Activated naive CD4-positive, alpha-beta T cell treated with anti-CD3 and anti-CD28 coated beads for 36 hours (primary cell): ENCODE measurements around the gene SLC12A5. TPM values are rescaled to one million over a fixed set of nuclear protein-coding genes. Genes with fewer than 3 reads are reported as not detected.

ENCODE experiments used
- CTCF ChIA-PET: fragments of 350-600 bp; sonication (Branson Sonifier 250); formaldehyde crosslinking; loops from one replicate; lab custom pipeline; 2021; ENCODE audit warnings: antibody characterized with exemption; lab: Charles Lee
- DNase-seq: peaks from one replicate; pipeline ENCODE4 v3.0.0-alpha.2; 2020
- H3K27ac Mint-ChIP-seq: one replicate; pipeline ENCODE4 v1.8.0; 2021; ENCODE audit warnings: mild to moderate bottlenecking, mixed read lengths
- H3K27me3 Mint-ChIP-seq: one replicate; pipeline ENCODE4 v1.8.0; 2021; ENCODE audit warnings: low read depth, mixed read lengths
- H3K36me3 Mint-ChIP-seq: one replicate; pipeline ENCODE4 v1.8.0; 2021; ENCODE audit warnings: low read depth, mixed read lengths
- H3K4me1 Mint-ChIP-seq: one replicate; pipeline ENCODE4 v1.8.0; 2021; ENCODE audit warnings: low read depth, mixed read lengths
- H3K4me3 Mint-ChIP-seq: one replicate; pipeline ENCODE4 v1.8.0; 2021; ENCODE audit warnings: mild to moderate bottlenecking, moderate library complexity, mixed read lengths
- H3K9me3 Mint-ChIP-seq: one replicate; pipeline ENCODE4 v1.8.0; 2021; ENCODE audit warnings: mixed read lengths
- intact Hi-C: fragments of 100-400 bp; cut with micrococcal nuclease; formaldehyde crosslinking; loops from one replicate; pipeline ENCODE4 v1.15.1; 2023
- total RNA-seq, 2 experiments: library from RNA; stranded (reverse); gene quantifications; one replicate each; pipeline ENCODE4 v1.2.3, GENCODE V29; 2021

SLC12A5 gene
- total RNA-seq, 2 experiments from 2014 or later: not detected

DNA sequence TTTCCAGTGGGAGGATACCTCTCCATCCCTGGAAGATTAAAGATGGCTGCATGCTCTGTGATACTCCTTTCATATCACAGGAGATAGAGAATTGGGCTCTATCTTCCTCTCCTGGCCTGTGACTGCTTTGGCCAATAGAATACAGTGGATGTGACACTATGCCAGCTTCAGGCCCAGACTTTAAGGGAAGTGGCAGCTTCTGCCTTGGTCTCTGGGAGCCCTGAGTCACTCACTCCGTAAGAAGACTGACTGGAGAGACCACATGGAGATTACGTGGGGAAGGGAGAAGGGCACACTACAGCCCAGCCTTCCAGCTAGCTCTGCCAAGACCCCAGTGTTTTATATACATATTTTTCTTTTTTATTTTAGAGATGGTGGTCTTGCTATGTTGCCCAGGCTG is 30.7 kb upstream of the SLC12A5 start:
- Mint-ChIP-seq H3K4me1 (peaks cover 64% of the 10 kb centered on the region), H3K9me3 (no peaks in the 10 kb centered on the region), H3K27ac (no peak overlapping the region), H3K4me3 (no peak overlapping the region), H3K27me3 (no peaks in the 10 kb centered on the region), H3K36me3 (no peaks in the 10 kb centered on the region)
- CTCF ChIA-PET: interaction anchor here (0.5 to 6.7 kb wide), 6 partner anchors 10 to 375 kb away, joined by 3 to 58 read pairs (median 8); no protein-coding TSS in a partner anchor
- peak; percentile 19 for DNase-seq
- intact Hi-C loops: no loop called here

GRCh38 chr20:45998761-45999160 is 30.3 kb upstream of the SLC12A5 start:
- CTCF ChIA-PET: interaction anchor here (0.5 to 6.7 kb wide), 6 partner anchors 11 to 375 kb away, joined by 3 to 58 read pairs (median 8); no protein-coding TSS in a partner anchor
- intact Hi-C loops: no loop called here
- Mint-ChIP-seq H3K4me3 (no peak overlapping the region), H3K36me3 (no peaks in the 10 kb centered on the region), H3K27ac (no peak overlapping the region), H3K9me3 (no peaks in the 10 kb centered on the region), H3K27me3 (no peaks in the 10 kb centered on the region), H3K4me1 (peaks cover 67% of the 10 kb centered on the region)
- peak; percentile 73 for DNase-seq

- Mint-ChIP-seq H3K36me3 (no peaks in the 10 kb centered on the region), H3K9me3 (no peaks in the 10 kb centered on the region)
These were observed 29.3 kb upstream of the SLC12A5 start for GRCh38 chr20:45999557-46000261.

GRCh38 chr20:46000262-46000996 is 28.6 kb upstream of the SLC12A5 start:
- CTCF ChIA-PET: interaction anchor here (0.6 to 6.7 kb wide), 7 partner anchors 8 to 200 kb away, joined by 3 to 58 read pairs (median 6); partner anchors contain the start of gene MMP9
- H3K36me3 Mint-ChIP-seq: no peaks in the 10 kb centered on the region
- H3K4me3 Mint-ChIP-seq: no peak overlapping the region
- H3K4me1 Mint-ChIP-seq: peaks cover 76% of the 10 kb centered on the region
- no peaks in the 10 kb centered on the region for H3K27me3 Mint-ChIP-seq
- H3K9me3 Mint-ChIP-seq: no peaks in the 10 kb centered on the region
- peak overlapping the region; percentile 16 for H3K27ac Mint-ChIP-seq
- intact Hi-C loops: loop anchor here (1.0 kb wide), 1 partner anchor 8 kb away; the partner anchor contains the start of gene MMP9
- DNase-seq: peak; percentile 64

More at GRCh38 chr20:45999557-46000261, 29.3 kb upstream of the SLC12A5 start:
- H3K4me1 Mint-ChIP-seq: peaks cover 76% of the 10 kb centered on the region
- no peaks in the 10 kb centered on the region for H3K27me3 Mint-ChIP-seq
- intact Hi-C loops: loop anchor here (1.0 kb wide), 1 partner anchor 9 kb away; the partner anchor contains the start of gene MMP9
- no peak overlapping the region for H3K27ac Mint-ChIP-seq
- H3K4me3 Mint-ChIP-seq: no peak overlapping the region
- CTCF ChIA-PET: interaction anchor here (0.6 to 6.7 kb wide), 8 partner anchors 9 to 200 kb away, joined by 3 to 58 read pairs (median 5); partner anchors contain the start of gene MMP9
- DNase-seq: no peak

DNA sequence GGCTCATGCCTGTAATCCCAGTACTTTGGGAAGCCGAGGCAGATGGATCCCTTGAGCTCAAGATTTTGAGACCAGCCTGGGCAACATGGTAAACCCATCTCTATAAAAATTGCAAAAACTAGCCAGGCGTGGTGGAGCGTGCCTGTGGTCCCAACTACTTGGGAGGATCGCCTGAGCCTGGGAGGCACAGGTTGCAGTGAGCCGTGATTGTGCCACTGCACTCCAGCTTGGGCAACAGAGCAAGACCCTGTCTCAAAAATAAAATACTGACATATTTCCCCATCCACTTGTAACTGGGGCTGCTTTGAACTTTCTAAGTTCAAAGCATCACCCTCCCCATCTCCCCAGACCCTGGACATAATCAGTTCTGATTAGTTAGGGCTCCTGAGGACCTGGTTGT is 27.5 kb upstream of the SLC12A5 start:
- no peak for DNase-seq
- Mint-ChIP-seq H3K4me3 (no peak overlapping the region), H3K27me3 (no peaks in the 10 kb centered on the region), H3K36me3 (no peaks in the 10 kb centered on the region), H3K4me1 (peaks cover 79% of the 10 kb centered on the region), H3K9me3 (no peaks in the 10 kb centered on the region), H3K27ac (no peak overlapping the region)
- intact Hi-C loops: loop anchor here (1.0 kb wide), 1 partner anchor 405 kb away; the partner anchor contains the start of gene ELMO2
- CTCF ChIA-PET: interaction anchor here (1.2 to 6.7 kb wide), 2 partner anchors 11 to 15 kb away, joined by 3 to 58 read pairs; no protein-coding TSS in a partner anchor

GRCh38 chr20:46002008-46002407 is 27.0 kb upstream of the SLC12A5 start:
- H3K27ac Mint-ChIP-seq: no peak overlapping the region

GRCh38 chr20:46004187-46004586 is 24.8 kb upstream of the SLC12A5 start:
- H3K36me3 Mint-ChIP-seq: no peaks in the 10 kb centered on the region
- H3K9me3 Mint-ChIP-seq: no peaks in the 10 kb centered on the region
- CTCF ChIA-PET: interaction anchor here (1.2 to 2.1 kb wide), 4 partner anchors 10 to 34 kb away, joined by 4 to 18 read pairs (median 8); no protein-coding TSS in a partner anchor
- intact Hi-C loops: no loop called here
- H3K27me3 Mint-ChIP-seq: peaks cover 5% of the 10 kb centered on the region
- DNase-seq: no peak
- peaks cover 74% of the 10 kb centered on the region for H3K4me1 Mint-ChIP-seq
- H3K4me3 Mint-ChIP-seq: no peak overlapping the region
- no peak overlapping the region for H3K27ac Mint-ChIP-seq

More at GRCh38 chr20:46002008-46002407, 27.0 kb upstream of the SLC12A5 start:
- peaks cover 77% of the 10 kb centered on the region for H3K4me1 Mint-ChIP-seq
- CTCF ChIA-PET: interaction anchor here (1.2 to 6.7 kb wide), 2 partner anchors 11 to 15 kb away, joined by 3 to 58 read pairs; no protein-coding TSS in a partner anchor
- intact Hi-C loops: no loop called here
- DNase-seq: no peak
- H3K4me3 Mint-ChIP-seq: no peak overlapping the region
- H3K9me3 Mint-ChIP-seq: no peaks in the 10 kb centered on the region
- no peaks in the 10 kb centered on the region for H3K27me3 Mint-ChIP-seq
- H3K36me3 Mint-ChIP-seq: no peaks in the 10 kb centered on the region

DNA sequence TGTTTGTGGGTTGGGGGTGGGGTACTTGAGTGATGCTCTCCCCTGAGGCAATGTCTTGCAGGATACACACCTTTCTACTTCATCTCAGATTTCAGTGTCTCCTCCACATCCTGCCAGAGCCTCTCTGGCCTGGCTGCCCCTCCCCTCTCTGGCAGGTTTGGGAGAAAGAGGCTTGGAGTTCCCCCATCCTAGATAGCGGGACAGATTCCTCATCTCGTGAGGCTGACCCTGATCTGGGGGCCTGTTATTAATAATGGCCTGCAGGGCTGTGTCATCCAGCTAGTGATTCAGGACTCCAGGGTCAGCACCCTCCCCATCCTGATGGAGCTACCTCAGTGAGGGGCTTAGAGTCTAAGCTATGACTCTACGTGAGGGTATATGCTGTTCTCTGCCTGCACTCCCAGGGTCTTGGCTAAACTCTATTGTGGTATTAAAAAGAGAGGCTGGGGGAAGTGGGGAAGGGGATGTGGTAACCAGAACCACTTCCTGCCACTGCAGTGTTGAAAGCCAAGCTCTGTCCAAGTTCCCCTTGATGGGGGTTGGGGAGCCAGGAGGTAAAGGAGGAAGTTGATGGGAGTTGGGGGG is 24.0 kb upstream of the SLC12A5 start:
- peak; percentile 55 for DNase-seq
- peaks cover 12% of the 10 kb centered on the region for H3K27me3 Mint-ChIP-seq

DNA sequence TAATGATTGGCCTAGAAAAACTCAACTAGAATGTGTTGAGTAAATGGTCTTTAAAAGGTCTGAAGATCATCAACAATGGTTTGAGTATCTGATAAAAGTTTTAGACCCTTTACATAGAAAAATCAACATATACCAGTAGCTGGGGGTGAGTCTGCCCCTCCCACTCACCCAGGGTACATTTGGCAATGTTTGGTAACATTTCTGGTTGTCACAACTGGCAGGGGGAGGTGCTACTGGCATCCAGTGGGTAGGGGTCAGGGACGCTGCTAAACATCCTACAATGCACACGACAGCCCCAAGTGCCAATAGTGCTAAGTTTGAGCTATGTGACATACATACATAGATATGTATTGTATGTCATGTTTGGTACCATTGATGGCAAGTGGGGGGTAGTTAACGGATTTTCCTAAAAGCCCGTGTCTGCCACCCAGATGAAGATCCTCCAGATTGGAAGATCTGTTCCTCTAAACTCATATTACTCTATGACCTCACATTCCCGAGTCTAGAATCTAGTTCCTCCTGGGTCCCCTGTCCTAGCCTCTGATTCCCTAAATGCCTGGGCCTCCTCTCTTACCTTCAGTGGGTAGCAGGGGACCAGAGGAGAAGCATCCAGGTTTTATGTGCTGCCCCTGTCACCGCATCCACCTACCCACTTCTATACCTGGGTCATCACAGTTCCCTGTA is 22.9 kb upstream of the SLC12A5 start:
- CTCF ChIA-PET: interaction anchor here (0.6 to 2.1 kb wide), 3 partner anchors 8 to 19 kb away, joined by 3 to 18 read pairs (median 7); no protein-coding TSS in a partner anchor
- Mint-ChIP-seq H3K27me3 (peaks cover 22% of the 10 kb centered on the region), H3K4me1 (peaks cover 68% of the 10 kb centered on the region), H3K9me3 (no peaks in the 10 kb centered on the region), H3K4me3 (no peak overlapping the region), H3K27ac (no peak overlapping the region), H3K36me3 (no peaks in the 10 kb centered on the region)
- no peak for DNase-seq
- intact Hi-C loops: no loop called here

More for the DNA sequence above, 24.0 kb upstream of the SLC12A5 start:
- no peak overlapping the region for H3K4me3 Mint-ChIP-seq
- no peaks in the 10 kb centered on the region for H3K36me3 Mint-ChIP-seq
- H3K9me3 Mint-ChIP-seq: no peaks in the 10 kb centered on the region
- no peak overlapping the region for H3K27ac Mint-ChIP-seq
- intact Hi-C loops: no loop called here
- CTCF ChIA-PET: interaction anchor here (0.6 to 2.1 kb wide), 4 partner anchors 9 to 35 kb away, joined by 3 to 18 read pairs (median 8); no protein-coding TSS in a partner anchor
- H3K4me1 Mint-ChIP-seq: peaks cover 72% of the 10 kb centered on the region

- DNase-seq: no peak
- peaks cover 68% of the 10 kb centered on the region for H3K4me1 Mint-ChIP-seq
- no peaks in the 10 kb centered on the region for H3K36me3 Mint-ChIP-seq
- no peaks in the 10 kb centered on the region for H3K9me3 Mint-ChIP-seq
- H3K4me3 Mint-ChIP-seq: no peak overlapping the region
- intact Hi-C loops: no loop called here
- peaks cover 30% of the 10 kb centered on the region for H3K27me3 Mint-ChIP-seq
- CTCF ChIA-PET: interaction anchor here (0.6 kb wide), 1 partner anchor 11 kb away, joined by 3 read pairs; no protein-coding TSS in a partner anchor
- H3K27ac Mint-ChIP-seq: no peak overlapping the region
These were observed 22.1 kb upstream of the SLC12A5 start for GRCh38 chr20:46006964-46007363.

DNA sequence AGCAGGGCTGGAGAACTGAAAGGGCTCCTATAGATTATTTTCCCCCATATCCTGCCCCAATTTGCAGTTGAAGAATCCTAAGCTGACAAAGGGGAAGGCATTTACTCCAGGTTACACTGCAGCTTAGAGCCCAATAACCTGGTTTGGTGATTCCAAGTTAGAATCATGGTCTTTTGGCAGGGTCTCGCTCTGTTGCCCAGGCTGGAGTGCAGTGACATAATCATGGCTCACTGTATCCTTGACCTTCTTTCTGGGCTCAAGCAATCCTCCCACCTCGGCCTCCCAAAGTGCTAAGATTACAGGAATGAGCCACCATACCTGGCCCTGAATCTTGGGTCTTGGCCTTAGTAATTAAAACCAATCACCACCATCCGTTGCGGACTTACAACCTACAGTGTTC is 21.3 kb upstream of the SLC12A5 start:
- CTCF ChIA-PET: interaction anchor here (0.6 to 1.8 kb wide), 5 partner anchors 8 to 713 kb away, joined by 3 to 7 read pairs (median 5); no protein-coding TSS in a partner anchor
- Mint-ChIP-seq H3K27me3 (peaks cover 36% of the 10 kb centered on the region), H3K4me3 (no peak overlapping the region), H3K36me3 (no peaks in the 10 kb centered on the region), H3K27ac (no peak overlapping the region), H3K9me3 (no peaks in the 10 kb centered on the region), H3K4me1 (peaks cover 72% of the 10 kb centered on the region)
- intact Hi-C loops: loop anchor here (1.0 kb wide), 1 partner anchor 7 kb away; no protein-coding TSS in a partner anchor
- DNase-seq: no peak
